Measurements from ENCODE around the gene TAF4B.

Gene TAF4B

DNA sequence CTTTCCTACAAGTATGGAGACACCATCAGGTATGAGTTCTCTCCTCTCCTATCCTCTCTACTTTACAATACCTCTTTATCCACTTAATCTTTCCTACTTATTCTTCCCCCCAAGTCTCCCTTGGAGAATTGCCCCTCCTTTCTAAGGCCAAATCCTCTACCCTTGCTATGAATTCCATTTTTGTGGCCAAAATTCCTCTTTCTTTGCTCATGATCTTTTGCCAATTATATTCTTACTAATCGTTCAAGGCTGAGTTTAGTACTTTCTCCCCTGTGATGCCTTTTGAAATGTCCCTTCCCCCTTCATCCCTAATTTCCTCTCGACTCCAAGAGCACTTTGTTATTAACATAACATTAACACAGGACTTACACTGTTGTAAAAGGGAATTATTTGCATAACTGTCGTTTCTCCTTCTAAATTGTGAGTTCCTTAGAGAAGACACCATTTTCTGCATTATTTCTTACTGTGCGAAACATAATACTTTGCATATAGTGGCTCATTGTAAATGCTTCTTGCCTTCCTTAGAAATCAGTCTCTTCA lies 188.7 kb downstream of the TAF4B start:
- H3K9me3 Mint-ChIP-seq, result no peaks in the 10 kb centered on the region
- no peak overlapping the region for H3K27ac Mint-ChIP-seq
- peaks cover 3% of the 10 kb centered on the region for H3K4me1 Mint-ChIP-seq
- no peak for ATAC-seq
- H3K4me3 Mint-ChIP-seq, result no peak overlapping the region
- no peaks in the 10 kb centered on the region for H3K27me3 Mint-ChIP-seq
- no peaks in the 10 kb centered on the region for H3K36me3 Mint-ChIP-seq

DNA sequence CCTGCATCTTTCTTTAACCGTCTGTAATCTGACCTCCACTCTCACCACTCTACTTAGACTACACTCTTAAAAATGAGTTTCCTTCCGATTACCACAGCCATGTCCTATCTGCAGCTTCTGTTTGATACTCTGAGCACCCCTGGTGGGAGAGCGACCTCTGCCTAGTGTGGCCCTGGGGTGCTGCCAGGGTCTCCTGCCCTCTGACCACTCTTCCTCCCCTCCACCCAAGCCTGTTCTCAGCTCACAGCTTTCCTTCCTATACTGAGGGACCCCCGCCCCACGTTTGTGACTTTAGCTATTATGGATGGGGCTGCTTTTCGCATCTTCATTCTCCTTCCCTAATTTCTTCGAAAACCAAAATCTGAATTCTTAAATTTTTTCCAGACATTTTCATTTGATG lies 189.4 kb downstream of the TAF4B start:
- Mint-ChIP-seq H3K27me3 (no peaks in the 10 kb centered on the region), H3K27ac (no peak overlapping the region), H3K36me3 (no peaks in the 10 kb centered on the region), H3K4me3 (no peak overlapping the region), H3K4me1 (no peaks in the 10 kb centered on the region), H3K9me3 (no peaks in the 10 kb centered on the region)
- ATAC-seq, result no peak

DNA sequence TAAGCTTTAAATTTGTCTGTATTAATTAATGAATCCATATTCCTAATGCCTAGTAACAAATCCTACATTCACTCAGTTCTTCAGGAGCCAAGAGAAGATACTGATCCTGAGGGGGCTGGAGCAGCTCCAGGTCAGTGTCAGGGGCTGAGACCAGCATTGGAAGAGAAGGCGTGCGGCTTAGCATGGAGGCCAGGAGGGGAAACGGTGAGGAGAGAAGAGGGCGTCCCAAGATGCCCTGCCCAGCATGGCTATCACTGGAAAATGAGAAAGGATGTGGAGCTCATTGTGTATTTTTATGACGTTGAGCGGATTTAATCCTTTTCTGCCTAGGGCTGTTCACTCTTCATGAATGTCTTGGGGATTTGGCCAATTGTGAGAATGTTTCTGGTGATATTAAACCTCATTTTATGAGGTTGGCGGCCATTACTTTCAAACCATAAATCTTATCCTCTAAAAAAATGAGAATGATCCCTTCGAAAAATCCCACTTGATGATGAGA lies 190.5 kb downstream of the TAF4B start:
- no peaks in the 10 kb centered on the region for H3K27me3 Mint-ChIP-seq
- H3K4me3 Mint-ChIP-seq, result no peak overlapping the region
- H3K36me3 Mint-ChIP-seq, result no peaks in the 10 kb centered on the region
- H3K27ac Mint-ChIP-seq, result no peak overlapping the region
- no peak for ATAC-seq
- no peaks in the 10 kb centered on the region for H3K4me1 Mint-ChIP-seq
- no peaks in the 10 kb centered on the region for H3K9me3 Mint-ChIP-seq

DNA sequence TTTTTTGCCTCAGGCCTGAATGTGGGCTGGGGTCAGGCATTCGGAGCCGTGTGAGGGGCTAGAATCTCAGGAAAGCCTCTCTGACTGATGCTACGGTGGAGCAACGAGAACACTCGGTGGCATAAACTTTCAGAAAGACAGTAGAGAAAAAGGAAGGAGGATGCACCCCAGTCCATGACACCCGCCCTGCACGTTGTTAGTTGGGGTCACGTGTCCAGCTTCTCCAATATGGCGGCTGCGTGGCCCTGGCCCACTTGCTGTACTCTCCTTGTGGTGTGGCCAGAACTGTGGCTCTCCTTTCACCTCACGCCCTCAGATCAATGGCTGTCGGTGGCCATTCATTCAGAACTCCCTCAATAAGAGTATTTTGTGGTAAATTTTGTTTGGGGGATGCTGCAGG lies 190.9 kb downstream of the TAF4B start:
- Mint-ChIP-seq H3K27ac (no peak overlapping the region), H3K4me1 (peaks cover under 1% of the 10 kb centered on the region), H3K4me3 (no peak overlapping the region), H3K27me3 (no peaks in the 10 kb centered on the region), H3K9me3 (no peaks in the 10 kb centered on the region), H3K36me3 (no peaks in the 10 kb centered on the region)
- no peak for ATAC-seq

DNA sequence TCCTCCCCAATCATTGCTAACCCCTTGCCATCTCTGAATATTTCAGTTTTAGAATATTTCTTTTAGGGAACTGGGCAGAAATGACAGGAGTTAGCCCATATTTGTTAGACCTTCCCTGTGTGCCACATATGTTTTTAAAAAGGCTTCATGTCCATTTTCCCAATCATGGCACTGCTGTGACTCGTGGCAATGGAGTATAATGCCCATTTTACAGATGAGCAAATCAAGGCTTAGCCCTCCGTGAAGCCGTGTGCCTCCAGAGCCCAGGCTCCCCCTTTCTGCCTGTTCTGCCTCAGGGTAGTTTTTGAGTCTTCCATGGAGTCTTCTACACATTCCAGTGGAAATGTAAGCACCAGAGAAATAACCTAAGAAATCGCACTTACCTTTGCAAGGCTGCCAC lies 192.0 kb downstream of the TAF4B start:
- Mint-ChIP-seq H3K36me3 (no peaks in the 10 kb centered on the region), H3K9me3 (no peaks in the 10 kb centered on the region), H3K27ac (no peak overlapping the region), H3K4me3 (no peak overlapping the region), H3K4me1 (peaks cover 10% of the 10 kb centered on the region), H3K27me3 (no peaks in the 10 kb centered on the region)
- ATAC-seq, result no peak

DNA sequence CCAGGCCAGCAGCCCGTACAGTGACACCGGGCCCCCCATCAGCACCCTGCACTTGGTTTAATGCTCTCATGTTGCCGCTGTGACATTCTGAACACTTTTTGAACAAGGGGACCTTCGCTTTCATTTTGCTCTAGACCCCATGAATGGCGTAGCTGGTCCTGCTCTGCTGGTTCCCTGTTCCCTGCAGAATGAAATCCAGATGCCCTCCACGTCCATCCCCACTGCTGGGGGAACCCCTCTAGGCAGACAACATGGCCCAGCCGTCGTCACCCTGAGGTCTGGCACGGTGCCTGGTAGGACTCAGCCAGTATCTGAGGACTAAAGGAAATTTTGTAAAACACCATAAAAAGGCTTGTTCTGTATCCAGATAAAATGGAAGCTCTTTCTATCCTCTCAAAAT lies 193.5 kb downstream of the TAF4B start:
- no peak for ATAC-seq
- H3K27me3 Mint-ChIP-seq, result no peaks in the 10 kb centered on the region
- H3K27ac Mint-ChIP-seq, result no peak overlapping the region
- H3K9me3 Mint-ChIP-seq, result no peaks in the 10 kb centered on the region
- peaks cover 11% of the 10 kb centered on the region for H3K4me1 Mint-ChIP-seq
- H3K4me3 Mint-ChIP-seq, result no peak overlapping the region
- H3K36me3 Mint-ChIP-seq, result no peaks in the 10 kb centered on the region

DNA sequence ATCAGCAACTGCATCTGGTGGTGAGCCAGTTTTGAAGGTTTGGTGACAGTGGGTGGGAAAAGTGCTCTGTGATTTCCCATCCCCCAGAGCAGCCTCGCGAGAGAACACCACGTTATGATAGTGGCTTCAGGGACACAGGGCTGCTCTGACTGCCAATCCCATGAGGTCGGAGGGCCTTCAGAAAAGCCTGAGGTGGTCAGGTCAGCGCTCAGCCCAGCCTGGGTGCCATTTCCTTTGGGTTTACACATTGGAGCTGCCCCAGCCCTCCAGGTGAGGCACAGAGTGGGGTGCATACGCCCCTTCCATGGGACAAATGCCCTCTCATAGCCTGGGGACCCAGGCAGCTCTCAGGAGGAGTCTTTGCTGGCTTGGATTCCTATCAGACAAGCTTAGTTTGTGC lies 195.3 kb downstream of the TAF4B start:
- H3K4me3 Mint-ChIP-seq, result no peak overlapping the region
- no peaks in the 10 kb centered on the region for H3K9me3 Mint-ChIP-seq
- H3K36me3 Mint-ChIP-seq, result no peaks in the 10 kb centered on the region
- peaks cover 11% of the 10 kb centered on the region for H3K4me1 Mint-ChIP-seq
- H3K27me3 Mint-ChIP-seq, result no peaks in the 10 kb centered on the region
- H3K27ac Mint-ChIP-seq, result no peak overlapping the region
- ATAC-seq, result no peak

DNA sequence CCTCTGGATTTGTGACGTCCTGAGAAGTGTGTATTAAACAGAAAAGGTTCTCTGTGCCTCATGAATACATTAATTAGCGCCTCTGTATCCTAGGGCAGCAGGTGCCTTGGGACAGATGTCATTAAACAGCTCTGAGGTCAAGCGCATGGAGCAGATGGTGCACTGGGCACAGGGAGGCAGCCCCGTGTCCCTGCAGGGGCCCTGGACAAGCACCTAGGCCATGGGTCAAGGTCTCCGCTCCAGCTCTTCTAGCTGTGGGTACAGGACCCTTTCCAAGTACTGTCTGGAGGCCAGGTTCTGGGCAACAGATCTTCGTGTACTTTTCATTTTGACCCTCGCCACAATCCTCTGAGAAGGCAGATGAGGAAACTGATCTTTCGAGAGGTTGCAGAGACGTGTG lies 195.7 kb downstream of the TAF4B start:
- no peak overlapping the region for H3K4me3 Mint-ChIP-seq
- no peaks in the 10 kb centered on the region for H3K9me3 Mint-ChIP-seq
- H3K27me3 Mint-ChIP-seq, result no peaks in the 10 kb centered on the region
- H3K27ac Mint-ChIP-seq, result no peak overlapping the region
- peaks cover 11% of the 10 kb centered on the region for H3K4me1 Mint-ChIP-seq
- H3K36me3 Mint-ChIP-seq, result no peaks in the 10 kb centered on the region
- ATAC-seq, result no peak

DNA sequence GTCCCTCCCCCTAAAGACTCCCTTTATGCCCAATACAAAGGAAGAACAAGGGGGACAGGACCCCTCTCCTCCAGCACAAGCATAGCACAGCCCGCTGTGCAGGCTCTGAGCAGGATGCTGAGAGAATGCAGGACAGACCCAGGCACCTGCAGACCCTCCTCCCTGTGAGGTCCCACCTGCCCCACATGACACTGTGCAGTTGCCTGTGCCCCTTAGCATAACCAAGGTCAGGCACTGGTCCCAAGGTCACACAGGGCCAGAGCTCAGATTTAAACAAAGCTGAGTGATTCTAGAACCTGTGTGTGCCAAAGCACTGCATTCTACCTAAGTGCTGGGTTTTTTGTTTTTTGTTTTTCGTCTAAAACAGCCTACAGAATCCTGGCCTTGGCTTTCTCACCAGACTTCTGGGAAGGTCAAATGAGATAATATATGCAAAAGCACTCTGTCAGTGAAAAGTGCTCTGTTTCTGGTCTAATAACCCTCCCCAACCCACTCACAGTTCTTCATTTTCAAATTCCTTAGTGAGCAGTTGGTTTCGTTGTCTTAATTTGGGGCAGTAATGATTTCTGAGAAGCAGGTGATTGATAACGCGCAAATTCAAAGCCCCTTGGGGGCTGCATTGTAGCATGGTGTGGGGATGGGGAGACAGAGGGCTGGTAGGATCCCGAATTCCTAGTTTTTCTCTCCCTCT lies 196.4 kb downstream of the TAF4B start:
- Mint-ChIP-seq H3K36me3 (no peaks in the 10 kb centered on the region), H3K9me3 (no peaks in the 10 kb centered on the region), H3K27me3 (no peaks in the 10 kb centered on the region), H3K4me1 (peaks cover 11% of the 10 kb centered on the region), H3K4me3 (no peak overlapping the region), H3K27ac (peak overlapping the region; percentile 33)
- ATAC-seq, result peak; percentile 81

DNA sequence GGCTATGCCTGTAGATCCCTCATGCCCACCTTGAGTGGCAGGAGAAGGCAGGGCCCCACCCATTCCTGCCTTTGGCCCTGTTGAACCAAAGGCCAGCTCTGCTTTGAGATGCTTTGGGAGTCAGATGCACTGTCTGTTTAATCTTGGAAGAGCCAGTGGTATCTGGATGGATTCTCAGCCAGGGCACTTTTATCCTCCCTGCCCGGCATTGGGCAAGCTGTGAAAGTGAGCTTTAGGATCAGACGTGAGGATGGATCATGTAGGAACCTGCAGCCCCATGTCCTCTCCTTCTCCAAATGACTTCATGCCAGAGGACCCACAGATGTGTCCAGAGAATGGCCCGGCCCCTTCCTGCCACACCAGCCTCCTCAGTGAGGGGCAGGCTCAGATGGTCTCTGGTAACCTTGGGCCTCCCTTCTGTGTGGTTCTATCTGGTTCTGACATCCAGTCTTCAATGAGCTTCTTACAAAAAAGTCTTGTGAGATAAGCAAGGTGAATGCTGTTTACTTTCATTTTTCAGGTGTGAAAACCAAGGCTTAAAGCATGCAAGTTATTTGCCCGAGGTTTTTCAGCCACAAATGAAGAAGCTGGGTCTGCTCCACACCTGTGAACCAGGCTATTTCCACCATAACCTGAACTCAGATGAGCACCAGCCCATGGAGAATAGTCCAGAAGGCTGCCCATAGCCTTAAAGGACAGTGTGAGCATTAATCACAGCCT lies 198.3 kb downstream of the TAF4B start:
- no peak overlapping the region for H3K4me3 Mint-ChIP-seq
- H3K9me3 Mint-ChIP-seq, result no peaks in the 10 kb centered on the region
- no peaks in the 10 kb centered on the region for H3K27me3 Mint-ChIP-seq
- ATAC-seq, result no peak
- peaks cover 16% of the 10 kb centered on the region for H3K4me1 Mint-ChIP-seq
- no peaks in the 10 kb centered on the region for H3K36me3 Mint-ChIP-seq
- no peak overlapping the region for H3K27ac Mint-ChIP-seq

DNA sequence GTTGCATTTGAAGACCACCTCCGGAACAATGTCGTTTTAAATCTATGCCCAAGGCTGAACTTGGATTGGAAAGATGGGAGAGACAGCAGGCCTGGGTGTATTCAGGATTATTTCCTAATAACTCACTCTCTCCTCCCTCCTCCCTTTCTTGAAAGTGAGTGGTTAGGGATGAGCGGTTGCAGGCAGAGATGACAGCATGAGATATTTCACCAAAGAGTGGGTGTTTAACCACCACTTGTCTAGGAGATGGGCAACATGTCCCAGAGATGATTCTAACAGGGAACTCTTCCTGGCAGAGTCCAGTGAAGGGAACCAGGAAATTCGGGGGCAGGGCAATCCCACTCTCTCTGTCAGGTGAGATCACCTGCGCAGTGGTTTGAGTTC lies 198.9 kb downstream of the TAF4B start:
- no peaks in the 10 kb centered on the region for H3K27me3 Mint-ChIP-seq
- no peak for ATAC-seq
- no peaks in the 10 kb centered on the region for H3K9me3 Mint-ChIP-seq
- H3K27ac Mint-ChIP-seq, result no peak overlapping the region
- peaks cover 16% of the 10 kb centered on the region for H3K4me1 Mint-ChIP-seq
- H3K36me3 Mint-ChIP-seq, result no peaks in the 10 kb centered on the region
- no peak overlapping the region for H3K4me3 Mint-ChIP-seq

DNA sequence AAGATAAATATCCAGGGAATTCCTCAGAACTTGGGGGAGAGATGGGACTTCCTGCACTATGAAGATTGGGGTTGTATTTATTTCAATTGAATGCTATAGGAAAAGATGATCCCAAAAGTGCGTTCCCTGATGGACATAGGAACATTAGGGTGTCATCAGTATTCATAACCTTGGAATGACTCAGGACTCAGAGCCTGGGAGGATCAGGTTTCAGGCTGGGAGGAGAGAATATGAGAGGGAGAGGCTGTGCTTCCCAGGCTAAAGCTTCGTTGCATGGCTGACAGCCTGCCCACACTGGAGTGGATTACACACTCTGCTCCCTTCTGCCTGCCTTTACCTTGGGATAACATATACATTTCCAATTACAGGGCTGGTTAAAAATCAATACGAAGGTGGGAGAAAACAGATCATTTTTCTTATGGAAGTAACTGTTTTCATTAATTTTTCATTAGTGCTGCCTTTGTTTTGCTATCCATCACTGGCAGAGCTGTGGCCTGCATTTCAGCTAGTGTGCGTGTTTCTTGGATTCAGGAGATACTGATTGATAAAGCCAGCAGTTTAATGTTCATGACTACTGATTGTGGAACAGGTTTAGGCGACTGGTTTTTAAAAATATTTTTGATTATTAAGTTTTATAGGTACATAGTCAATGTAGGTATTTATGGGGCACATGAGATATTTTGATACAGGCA lies 203.4 kb downstream of the TAF4B start:
- Mint-ChIP-seq H3K36me3 (no peaks in the 10 kb centered on the region), H3K27me3 (peaks cover 9% of the 10 kb centered on the region), H3K4me1 (peaks cover 5% of the 10 kb centered on the region), H3K27ac (no peak overlapping the region), H3K4me3 (no peak overlapping the region), H3K9me3 (peaks cover 7% of the 10 kb centered on the region)
- no peak for ATAC-seq

DNA sequence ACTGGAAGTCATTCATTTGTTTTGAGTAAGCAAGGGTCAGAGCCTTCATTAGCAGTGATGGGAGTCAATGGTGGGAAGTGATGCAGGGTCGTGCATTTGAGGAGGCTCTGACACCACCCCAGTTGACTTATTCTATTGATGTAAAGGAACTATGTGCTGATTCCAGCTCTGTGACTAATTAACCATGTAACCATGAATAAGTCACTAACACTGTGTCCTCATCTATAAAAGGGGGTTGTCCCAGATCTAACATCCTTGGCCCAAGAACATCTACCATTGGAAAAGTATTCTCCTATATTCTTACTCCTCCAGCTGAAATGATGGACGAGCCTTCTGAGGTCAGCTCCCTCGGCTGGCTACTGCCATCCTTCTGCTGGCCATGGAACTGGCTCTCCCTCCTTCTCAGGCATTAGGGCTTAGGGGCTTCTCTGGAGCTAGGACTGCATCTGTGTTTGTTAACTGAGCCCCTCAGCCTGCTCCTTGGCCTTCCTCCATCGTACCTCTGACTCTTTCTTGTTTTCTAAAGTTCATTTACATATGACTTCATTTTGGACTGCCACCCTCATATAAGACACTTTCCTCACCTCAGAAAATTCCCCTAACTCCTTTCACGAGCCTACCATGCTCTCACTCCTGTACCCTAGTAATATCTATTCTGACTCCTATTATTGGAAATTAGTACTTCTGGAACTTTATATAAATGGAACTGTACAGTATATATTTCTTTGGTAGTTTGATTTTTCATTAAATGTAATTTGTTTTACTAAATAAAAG lies 206.6 kb downstream of the TAF4B start:
- Mint-ChIP-seq H3K9me3 (peaks cover 7% of the 10 kb centered on the region), H3K27me3 (peaks cover 32% of the 10 kb centered on the region), H3K36me3 (no peaks in the 10 kb centered on the region), H3K4me3 (no peak overlapping the region), H3K27ac (no peak overlapping the region), H3K4me1 (peaks cover 5% of the 10 kb centered on the region)
- ATAC-seq, result peak; percentile 20

DNA sequence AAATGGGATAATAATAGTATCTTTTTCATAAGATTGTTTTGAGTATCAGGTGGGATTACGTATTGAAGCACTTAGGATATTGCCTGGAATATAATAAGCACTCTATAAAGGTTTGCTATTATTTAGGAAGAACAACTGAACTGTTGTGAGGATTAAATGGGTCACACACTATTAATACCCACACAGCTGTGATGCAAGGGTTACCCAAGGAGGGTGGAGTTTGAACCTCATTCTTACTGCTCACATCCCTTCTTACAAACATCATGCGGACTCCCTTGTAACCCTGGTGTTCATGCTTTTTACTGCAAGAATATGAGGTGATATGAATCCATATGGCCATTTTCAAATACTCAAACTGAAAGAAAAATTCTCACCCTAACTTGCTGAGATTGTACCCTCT lies 208.6 kb downstream of the TAF4B start:
- peaks cover 32% of the 10 kb centered on the region for H3K27me3 Mint-ChIP-seq
- H3K27ac Mint-ChIP-seq, result no peak overlapping the region
- H3K36me3 Mint-ChIP-seq, result no peaks in the 10 kb centered on the region
- H3K9me3 Mint-ChIP-seq, result peaks cover 7% of the 10 kb centered on the region
- H3K4me3 Mint-ChIP-seq, result no peak overlapping the region
- no peak for ATAC-seq
- peaks cover 11% of the 10 kb centered on the region for H3K4me1 Mint-ChIP-seq

All from stimulated activated memory B cell treated with anti-CD40 and anti-IgM and Interleukin-4, amounts not matched to agents 10 μg/mL and 1 μg/mL and 100 μg/mL, for 72 hours (primary cell).